ENCODE data around the gene OPN4. TPM values are rescaled to one million over a fixed set of nuclear protein-coding genes. Genes with fewer than 3 reads are reported as not detected.

The OPN4 gene
- total RNA-seq, 1 donor = not detected

GRCh38 chr10:86647773-86648703 is 6.3 kb upstream of the OPN4 start:
- DNase-seq (ENCODE audit: low read depth in 2 of 3, low spot score in 2 of 3) = no peak

- no peak for DNase-seq (ENCODE audit: low read depth in 2 of 3, low spot score in 2 of 3)
Observed at GRCh38 chr10:86648704-86649427, 5.5 kb upstream of the OPN4 start.

GRCh38 chr10:86649471-86650150 is 4.7 kb upstream of the OPN4 start:
- DNase-seq (ENCODE audit: low read depth in 2 of 3, low spot score in 2 of 3) = no peak

- DNase-seq (ENCODE audit: low read depth in 2 of 3, low spot score in 2 of 3) = no peak
Observed at GRCh38 chr10:86650151-86650550, 4.2 kb upstream of the OPN4 start.

- DNase-seq (ENCODE audit: low read depth in 2 of 3, low spot score in 2 of 3) = no peak
Observed at GRCh38 chr10:86651021-86651471, 3.3 kb upstream of the OPN4 start.

GRCh38 chr10:86651631-86652331 is 2.6 kb upstream of the OPN4 start:
- DNase-seq (ENCODE audit: low read depth in 2 of 3, low spot score in 2 of 3) = no peak

- DNase-seq (ENCODE audit: low read depth in 2 of 3, low spot score in 2 of 3) = no peak
Observed at GRCh38 chr10:86652361-86653202, 1.8 kb upstream of the OPN4 start.

GRCh38 chr10:86653379-86653778 is 968 bp upstream of the OPN4 start:
- no peak for DNase-seq (ENCODE audit: low read depth in 2 of 3, low spot score in 2 of 3)

GRCh38 chr10:86653987-86654386 is 360 bp upstream of the OPN4 start:
- no peak for DNase-seq (ENCODE audit: low read depth in 2 of 3, low spot score in 2 of 3)

- DNase-seq (ENCODE audit: low read depth in 2 of 3, low spot score in 2 of 3) = no peak
Observed at GRCh38 chr10:86655173-86655540, 810 bp downstream of the OPN4 start.

- DNase-seq (ENCODE audit: low read depth in 2 of 3, low spot score in 2 of 3) = no peak
Observed at GRCh38 chr10:86655596-86655995, 1.2 kb downstream of the OPN4 start.

- no peak for DNase-seq (ENCODE audit: low read depth in 2 of 3, low spot score in 2 of 3)
Observed at GRCh38 chr10:86657011-86657395, 2.7 kb downstream of the OPN4 start.

GRCh38 chr10:86657396-86658011 is 3.2 kb downstream of the OPN4 start:
- DNase-seq (ENCODE audit: low read depth in 2 of 3, low spot score in 2 of 3) = no peak

GRCh38 chr10:86658261-86658741 is 4.0 kb downstream of the OPN4 start:
- no peak for DNase-seq (ENCODE audit: low read depth in 2 of 3, low spot score in 2 of 3)

GRCh38 chr10:86658751-86659150 is 4.4 kb downstream of the OPN4 start:
- no peak for DNase-seq (ENCODE audit: low read depth in 2 of 3, low spot score in 2 of 3)

GRCh38 chr10:86659161-86659691 is 4.9 kb downstream of the OPN4 start:
- no peak for DNase-seq (ENCODE audit: low read depth in 2 of 3, low spot score in 2 of 3)

GRCh38 chr10:86659721-86660453 is 5.5 kb downstream of the OPN4 start:
- no peak for DNase-seq (ENCODE audit: low read depth in 2 of 3, low spot score in 2 of 3)

Data from hematopoietic multipotent progenitor cell (in vitro differentiated cells).